Stimulated activated CD4-positive, alpha-beta T cell treated with anti-CD3 and anti-CD28 coated beads, Interleukin-1b, Interleukin-23, amount 100 ng/mL, for 48 hours (primary cell): Measurements from ENCODE around the gene CHMP4B.

Experiments used
- DNase-seq: peaks from one replicate; pipeline ENCODE4 v3.0.0-alpha.2; 2020

The CHMP4B gene

DNA sequence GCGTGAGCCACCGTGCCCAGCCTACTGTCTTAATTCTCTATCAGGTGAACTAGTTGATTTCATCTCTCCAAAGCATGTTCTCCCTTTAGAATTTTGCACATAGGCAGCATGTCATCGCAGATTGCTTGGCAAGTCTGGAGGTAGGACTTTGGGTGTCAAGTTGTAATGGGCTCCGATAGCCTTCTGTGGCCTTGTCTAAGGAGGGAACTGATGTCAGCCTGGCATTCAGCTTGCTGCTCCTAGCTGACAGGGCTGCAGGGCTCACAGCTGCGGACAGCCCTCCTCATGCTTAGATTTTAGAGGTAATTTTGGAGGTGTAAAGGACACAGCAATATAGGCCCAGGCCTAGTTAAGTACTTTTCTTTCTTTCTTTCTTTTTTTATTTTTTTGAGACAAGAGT is 11.3 kb downstream of the CHMP4B start:
- no peak for DNase-seq

DNA sequence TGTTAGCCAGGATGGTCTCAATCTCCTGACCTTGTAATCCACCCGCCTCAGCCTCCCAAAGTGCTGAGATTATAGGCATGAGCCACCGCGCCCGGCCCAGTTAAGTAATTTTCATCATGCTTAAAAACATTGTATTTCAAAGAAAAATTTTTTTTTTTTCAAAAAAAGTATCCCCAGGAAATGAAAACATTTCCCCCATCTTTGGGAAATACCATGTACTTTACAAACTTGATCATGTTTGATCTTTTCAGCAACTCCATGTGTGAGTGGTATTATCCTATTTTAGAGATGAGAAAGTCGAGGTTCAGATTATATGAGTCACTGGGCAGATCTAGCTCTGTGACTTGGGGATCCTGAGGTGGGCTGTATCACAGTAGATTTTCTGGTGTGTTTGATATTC is 11.8 kb downstream of the CHMP4B start:
- DNase-seq: no peak

DNA sequence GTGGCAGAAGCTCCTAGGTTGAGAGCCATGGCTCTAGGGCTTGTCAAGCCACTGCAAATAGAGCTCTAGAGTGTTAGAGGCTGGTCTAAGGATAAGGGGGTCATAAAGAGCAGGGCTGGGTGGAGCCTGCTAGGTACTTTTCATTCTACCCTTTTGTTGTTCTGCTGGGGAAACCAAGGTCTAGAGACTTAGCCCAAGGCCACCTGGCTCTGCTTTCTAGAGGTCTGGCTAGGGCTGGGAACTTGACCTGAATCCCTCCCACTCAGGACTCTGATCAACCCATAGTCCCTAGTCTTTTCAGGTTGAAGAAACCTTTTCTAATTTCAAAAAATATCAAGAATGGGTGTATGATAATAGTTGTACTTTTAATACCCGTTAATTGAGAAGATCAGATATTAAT is 13.7 kb downstream of the CHMP4B start:
- DNase-seq: no peak

DNA sequence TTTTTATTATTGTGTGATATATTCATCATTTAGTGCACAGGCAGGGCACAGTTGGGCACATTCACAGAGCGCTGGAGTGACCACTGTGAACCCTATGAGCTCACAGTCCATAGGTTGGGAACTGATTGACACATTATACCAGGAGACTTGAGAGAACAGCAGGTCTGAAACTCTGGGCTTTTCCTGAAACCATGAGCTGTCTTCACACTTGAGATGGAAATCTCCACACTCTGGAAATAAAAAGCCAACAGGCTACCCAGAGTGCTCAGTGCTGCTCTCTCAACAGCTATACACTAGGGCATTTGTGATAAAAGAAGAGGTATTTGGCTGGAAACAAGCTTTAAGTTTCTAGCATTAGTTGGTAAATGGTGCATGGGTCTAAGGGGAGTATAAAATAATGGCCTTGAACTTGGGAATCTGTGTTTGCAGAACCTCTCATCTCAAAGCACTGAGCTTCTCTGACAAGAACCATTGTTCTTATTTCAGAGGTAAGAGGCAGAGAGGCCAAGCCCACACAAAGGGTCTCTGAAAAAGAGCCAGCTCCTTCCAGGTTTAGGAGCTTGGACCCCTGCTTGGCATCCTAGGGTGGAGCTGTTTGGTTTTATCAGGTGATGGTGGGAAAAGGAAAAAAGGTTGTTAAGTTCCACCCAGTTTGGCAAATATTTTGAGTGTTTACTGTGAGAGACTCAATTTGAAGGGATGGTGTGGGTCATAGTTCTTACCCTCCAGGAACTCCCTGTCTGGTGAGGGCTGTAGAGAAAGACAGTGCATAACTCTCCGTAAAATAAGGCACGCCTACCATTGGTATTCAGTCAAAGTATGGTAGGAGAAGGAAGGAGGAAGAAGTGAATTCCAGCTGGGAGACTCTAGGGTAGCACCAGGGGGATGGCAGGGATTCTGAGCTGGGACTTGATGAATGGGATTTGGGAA is 14.5 kb downstream of the CHMP4B start:
- DNase-seq: no peak

DNA sequence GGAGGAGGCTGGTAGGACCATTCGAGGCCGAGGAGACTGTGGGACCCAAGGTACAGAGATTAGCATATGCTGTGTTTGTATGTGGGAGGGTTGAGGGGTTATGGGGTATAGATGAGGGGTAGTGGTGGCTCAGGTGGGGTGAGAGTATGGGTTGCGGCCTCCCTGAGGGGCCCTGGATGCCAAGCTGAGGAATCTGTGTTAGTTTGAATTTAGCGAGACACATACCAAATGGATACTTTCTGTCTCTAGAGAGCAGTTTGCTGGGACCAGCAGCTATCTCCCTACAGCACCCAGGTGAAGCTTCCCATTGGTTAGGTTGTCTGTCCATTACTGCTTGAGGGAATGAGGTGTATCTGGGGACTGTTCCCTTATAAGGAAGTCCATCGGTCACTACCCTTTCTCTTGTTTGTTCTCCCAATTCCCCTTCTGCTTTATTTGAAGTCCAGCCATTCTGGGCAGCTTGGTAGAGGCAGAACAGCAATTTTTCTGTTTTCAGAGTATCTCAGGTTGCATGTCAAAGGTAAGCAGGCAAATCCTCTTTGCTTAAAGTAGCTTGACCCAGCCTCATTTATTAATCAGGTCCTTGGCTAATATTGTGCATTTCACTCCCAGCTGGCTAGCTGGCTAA is 15.2 kb downstream of the CHMP4B start:
- DNase-seq: no peak

DNA sequence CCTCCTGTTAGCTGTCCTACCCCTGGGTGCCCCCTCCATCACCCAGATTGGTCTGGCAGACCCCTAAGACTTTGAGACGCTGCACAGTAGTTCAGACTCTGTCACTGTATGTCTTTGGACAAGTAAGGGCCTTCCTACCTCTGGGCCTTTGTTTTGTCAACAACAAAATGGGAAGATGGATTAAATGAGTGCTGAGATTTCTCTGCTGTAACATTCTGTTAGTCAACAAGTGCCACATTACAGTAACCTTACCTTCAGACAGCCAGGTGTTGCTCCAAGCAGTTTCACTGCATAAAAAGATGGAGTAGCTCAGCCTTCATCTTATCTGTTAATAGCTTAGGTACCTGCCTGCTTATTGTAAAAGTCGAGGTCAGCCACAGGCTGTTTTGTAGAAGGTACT is 16.0 kb downstream of the CHMP4B start:
- no peak for DNase-seq

DNA sequence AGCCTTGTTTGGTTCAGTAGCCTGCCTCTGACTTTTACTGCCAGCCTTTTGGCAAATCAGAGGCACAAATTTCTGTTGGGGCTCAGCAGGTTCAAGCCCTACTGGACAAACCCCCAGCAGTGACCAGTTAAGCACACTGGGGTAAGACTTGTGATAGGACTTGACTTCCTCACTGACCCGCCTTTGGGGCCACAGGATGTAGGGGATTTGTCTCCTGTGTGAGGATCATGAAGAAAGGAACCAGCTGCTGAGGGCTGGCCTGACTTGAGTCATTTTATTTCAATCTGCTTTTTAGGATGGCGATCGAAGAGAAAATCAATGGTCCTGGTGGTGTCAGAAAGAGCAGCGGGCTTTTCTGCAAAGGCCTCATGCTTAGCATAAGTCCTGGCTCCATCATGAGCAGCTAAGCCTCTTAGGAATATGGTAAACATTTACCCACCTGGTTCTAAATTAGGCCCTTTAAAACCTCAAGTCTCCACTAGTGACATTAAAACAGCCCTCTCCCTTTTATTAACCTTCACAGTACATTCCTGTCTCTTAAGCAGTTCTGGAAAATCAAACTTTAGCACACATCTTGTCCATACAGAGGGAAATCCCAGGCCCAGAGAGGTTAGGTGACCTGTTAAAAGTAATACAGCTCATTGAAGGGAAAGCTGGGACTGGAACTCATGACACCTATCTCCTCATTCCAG is 16.6 kb downstream of the CHMP4B start:
- no peak for DNase-seq

DNA sequence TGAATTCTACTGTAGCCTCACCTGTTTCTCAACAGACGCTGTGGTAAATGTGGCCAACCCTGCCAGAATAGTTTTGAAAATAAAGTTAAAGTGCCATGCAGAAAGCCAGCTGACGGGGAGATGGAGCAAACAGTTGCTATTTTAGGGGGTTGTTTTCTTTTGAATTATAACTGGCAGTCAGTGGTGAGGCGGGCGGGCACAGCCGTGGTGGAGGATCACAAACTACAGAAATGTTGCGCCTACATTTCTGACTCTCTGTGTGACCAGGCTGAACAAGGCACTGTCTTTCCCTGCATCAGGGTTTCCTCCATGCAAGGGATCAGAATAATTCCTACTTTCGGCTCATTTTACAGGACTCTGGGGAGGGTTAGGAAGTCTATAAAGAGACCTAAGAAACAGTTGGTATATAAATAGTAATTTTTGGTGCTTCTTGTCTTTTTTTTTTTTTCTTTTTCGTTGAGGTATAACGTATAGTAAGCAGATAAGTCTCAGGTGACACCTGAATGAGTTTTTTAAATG is 17.2 kb downstream of the CHMP4B start:
- DNase-seq: no peak

DNA sequence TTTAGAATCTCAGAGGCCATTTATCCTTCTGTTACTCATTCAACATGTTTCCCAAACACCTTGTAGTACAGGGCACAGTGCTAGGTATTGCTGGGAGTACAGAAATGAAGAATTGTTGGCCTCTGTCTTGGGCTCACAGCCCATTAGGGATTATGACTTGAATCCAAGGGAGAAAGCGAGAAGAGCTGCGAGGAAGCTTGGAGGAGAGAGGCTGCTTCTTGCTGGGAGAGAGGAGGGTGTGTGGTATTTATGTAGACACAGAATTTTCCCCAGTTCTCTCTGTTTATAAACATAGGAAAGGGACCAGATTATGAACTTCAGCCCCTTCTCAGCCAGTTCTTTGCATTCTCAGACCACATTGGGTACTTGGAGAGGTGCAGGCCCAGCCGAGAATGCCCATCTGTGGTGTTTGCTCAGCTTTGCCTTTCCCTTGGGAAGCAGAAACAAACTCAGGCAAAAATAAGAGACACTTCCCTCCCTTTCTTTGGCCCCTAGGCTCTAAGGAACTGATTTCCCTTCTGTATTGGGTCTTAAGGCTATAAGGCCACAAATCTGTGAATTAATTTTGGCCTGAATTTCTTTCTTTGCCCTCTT is 17.9 kb downstream of the CHMP4B start:
- no peak for DNase-seq

DNA sequence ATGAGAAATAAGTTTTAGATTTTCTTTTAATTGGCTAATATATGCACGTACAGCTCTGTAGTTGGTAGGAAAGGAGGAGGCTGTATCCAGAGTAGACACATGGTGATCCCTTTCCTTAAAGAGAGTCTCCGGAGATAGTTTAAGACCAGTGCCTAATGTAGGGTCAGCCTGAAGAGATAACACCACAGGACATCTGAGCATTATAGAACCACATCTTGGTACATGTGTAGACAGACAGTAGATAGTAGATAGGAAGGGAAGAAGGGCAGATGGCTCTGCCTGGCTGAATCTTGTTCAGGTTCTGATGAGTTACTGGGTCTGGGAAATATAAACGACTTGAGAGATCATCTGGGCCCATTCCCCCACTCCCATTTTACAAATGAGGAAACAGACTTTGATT is 18.5 kb downstream of the CHMP4B start:
- DNase-seq: no peak

DNA sequence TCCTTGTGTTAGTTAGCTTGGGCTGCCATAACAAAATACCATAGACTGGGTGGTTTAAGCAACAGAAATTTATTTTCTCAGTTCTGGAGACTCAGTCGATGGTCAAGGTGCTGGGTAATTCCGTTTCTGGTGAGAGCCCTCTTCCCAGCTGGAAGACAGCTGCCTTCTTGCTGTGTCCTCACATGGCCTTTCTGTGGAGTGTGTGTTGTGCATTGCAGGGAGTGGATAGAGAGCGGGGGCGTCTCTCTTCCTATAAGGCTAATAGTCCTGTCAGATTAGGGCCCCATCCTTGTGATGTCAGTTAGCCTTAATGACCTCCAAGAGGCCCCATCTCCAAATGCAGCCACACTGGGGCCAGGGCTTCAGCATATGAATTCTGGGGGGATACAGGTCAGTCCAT is 19.2 kb downstream of the CHMP4B start:
- DNase-seq: no peak

DNA sequence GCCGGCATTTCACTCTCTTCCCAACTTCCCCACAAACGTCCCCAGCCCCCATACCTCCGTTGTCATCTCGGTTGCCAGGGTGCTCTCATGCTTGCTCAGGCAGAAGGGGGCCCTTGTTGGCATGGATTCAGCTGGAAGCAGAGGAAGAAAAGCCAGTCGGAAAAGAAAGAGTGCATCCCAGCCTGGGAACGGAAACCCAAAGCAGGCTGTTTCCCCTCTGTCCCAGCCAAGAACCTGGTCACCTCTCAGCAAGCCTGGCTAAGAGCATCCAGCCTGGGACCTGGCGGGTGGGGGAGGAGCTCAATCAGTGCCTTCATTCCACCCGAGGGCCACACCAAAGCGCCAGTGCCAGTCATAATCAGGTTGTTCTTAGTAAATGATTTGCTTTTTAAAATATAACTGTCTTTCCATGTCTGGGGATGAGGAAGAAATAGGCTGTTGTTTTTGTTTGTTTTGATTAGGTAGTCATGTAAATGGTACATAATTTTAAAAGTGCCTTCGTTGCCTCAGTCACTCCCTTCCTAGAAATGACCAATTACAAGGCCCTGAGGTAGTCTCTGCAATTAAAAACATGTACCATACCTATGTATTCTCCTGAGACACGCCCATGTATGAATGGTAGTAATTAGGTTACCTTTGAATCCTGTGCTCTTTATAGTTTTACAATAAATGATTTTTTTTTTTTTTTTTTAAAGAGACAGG is 21.1 kb downstream of the CHMP4B start:
- DNase-seq: no peak

DNA sequence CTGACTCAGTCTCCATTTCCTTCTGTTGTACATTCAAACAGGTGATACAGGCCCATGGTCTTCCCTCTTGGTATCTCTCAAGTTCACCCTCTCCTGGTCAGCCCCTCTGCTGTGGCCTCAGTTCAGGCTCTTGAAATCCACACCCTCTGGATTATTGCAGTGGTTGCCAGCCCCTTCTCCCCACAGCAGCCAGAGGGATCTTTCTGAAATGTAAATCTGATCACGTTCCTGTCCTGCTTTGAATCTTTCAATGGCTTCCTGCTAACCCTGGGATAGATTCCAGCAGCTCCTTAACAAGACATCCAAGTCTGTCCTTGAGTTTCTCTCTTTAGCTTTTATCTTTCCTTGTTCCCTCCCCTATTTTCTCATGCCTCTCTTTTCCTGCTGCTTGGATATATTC is 22.2 kb downstream of the CHMP4B start:
- DNase-seq: no peak

DNA sequence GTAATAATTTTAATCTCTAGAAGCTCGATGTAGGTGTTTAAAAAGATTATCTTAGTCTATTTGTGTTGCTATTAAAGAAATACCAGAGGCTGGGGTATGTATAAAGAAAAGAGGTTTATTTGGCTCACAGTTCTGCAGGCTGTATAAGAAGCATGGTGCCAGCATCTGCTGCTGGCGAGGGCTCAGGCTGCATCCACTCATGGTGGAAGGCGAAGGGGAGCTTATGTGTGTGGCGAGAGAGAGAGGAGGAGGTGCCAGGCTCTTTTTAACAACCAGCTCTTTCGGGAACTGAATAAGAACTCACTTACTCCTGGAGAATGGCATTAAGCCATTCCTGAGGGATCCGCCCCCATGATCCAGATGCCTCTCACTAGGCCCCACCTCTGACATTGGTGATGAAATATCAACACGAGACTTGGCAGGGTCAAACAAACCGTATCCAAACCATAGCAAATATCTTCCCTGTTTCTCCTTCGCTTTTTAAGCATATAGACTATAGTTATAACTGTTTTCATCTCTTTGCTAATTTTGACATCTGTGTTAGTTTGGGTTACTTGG is 24.5 kb downstream of the CHMP4B start:
- DNase-seq: no peak

DNA sequence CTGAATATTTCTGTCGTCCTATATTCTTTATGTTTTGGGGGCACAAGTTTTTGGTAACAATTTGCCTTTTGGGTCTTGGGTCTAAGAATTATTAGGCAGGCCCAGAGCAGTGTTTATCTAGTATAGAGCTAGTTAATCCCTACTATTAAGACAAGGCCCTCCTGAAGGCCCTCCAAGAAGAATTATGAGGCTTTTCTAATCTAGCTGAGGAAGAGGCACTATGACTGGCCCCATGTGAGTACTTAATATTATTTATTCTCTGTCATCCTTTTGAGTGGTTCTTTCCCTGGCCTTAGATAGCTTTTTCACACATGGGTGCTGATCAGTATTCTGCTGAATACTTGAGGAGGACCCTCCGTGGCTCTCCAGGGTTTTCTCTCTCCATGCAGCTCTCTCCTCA is 25.1 kb downstream of the CHMP4B start:
- DNase-seq: no peak

DNA sequence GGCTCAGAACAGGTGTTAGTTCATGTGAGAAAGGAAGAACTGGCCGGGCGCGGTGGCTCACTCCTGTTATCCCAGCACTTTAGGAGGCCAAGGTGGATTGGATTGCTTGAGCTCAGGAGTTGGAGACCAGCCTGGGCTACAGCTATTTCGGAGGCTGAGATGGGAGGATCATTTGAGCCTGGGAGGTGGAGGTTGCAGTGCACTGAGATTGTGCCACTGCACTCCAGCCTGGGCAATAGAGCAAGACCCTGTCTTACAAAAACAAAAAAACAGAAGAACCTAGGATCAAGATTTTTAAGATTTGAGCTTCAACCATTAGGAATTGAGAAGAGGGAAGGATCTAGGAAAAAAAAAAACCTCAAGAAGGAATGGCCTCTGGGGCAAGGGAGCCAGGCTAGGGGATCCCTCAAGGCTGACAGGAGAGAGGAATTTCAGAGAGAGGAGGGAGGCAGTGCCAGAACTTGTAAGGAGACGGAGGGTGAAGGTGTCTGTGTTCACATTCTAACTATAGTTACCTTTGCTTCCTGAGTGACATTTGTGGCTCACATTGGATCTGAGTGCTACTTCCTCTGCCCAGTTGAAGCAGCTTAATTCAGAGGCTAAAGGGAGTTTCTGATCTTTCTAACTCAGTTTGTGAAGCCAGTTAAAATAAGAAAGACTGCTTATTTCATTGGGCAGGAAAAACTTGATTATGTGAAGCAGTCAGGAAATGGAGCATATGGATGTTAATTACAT is 26.1 kb downstream of the CHMP4B start:
- no peak for DNase-seq

DNA sequence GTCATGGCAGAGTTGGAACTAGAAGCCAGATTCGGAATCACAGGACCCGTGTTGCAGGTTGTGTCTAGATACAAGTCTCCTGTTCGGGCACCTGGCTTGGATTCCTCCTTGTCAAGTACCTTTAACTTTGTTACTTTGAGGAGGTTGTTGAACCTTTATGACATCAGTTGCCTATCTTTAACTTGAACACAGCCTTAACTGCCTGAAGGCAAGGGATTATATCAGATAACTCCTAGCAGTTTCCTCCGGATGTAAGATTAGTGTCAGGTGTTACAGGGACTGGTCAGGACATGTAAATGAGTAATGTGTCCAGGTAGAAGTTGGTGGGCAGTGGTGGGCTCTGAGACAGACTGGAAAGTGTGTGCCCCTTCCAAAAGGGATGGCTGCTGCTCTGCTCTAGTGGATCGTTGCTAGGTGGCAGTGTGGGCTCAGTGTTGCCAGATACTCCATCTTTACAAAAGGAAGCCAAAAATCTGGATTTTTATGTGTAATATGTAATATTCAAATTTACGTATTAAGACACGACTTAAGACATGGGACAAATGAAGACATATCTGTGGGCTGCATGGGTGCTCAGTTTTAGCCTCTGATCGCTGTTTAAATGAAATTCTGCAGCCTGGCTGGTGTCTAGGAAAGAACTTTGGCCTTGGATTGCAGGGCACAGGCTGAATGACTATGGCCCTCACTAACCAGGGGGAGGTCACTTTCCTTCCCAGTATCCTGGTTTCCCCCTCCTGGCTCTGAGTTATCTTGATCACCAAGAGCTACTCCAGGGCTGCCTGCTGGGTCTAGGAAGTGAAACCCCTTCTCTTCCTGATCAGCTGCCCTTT is 27.1 kb downstream of the CHMP4B start:
- no peak for DNase-seq

DNA sequence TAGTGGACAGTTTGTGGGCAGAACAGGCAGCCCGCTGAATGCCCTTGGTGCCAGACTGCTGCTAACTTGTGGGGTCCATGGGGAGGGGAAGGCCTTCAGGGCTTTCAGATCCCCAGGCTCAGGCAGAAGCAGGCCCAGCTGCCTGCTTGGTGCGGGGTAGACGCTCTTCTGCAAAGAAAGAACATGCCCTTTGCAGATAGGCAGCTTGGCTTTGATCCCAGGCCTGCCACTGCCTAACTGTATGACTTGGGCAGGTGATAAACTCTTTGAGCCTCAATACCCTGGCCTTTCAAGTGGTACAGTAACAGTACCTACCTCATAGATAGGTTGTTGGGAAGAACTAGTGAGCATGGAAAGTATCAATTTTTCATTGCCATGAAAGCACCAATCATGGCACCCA is 28.4 kb downstream of the CHMP4B start:
- no peak for DNase-seq

DNA sequence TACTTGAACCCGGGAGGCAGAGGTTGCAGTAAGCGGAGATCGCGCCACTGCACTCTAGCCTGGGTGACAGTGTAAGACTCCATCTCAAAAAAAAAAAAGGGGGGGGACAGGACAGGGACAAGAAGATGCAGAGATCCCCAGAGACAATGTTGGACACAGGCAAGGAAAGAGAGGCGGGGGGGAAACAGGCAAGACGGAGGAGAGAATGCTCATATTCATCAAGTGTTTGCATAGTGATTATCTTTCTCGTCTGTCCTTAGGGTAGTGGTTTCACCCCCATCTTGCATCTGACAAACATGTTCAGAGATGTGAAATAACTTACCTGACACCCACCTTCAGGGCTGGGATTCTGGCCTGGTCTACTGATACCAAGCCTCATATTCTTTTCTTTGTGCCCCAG is 29.0 kb downstream of the CHMP4B start:
- DNase-seq: no peak

DNA sequence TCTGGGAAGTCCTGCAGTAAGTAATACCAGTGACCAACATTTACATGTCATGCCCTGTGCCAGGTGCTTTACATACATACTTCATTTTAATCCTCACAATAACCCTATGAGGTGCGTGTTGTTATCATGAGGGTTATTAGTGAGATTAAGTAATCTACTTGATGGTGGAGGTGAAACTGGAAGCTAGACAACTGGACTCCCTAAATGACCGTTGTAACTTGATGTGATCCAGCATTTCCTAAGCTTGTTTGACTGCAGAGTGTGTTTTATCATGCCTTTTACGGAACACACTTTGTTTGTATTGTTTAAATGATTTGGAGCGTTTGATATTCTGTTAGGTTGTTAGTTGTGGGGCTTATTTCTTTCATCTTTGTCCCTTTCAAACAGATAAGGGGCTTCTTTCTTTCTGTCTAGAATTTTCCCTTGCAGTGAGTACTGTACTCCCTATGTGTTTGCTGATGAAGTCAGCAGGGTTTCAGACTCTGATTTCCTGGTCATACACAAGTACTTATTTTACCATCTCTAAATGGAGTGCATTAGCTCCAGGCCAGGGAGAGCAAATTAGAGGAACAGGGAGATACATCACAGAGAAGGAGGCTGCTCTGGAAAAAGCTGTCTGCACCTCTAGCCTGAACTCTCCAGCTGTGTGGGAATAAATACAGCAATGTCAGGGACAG is 29.7 kb downstream of the CHMP4B start:
- no peak for DNase-seq
